HG02938 (cell line): ENCODE results near the gene MBP.
A peak's percentile ranks its signal among the peaks of the same experiment; 100 is the strongest.

ENCODE experiments used
- ATAC-seq: cut with Tn5 transposase; IDR thresholded peaks from one replicate; pipeline ENCODE4 v1.9.1; 2021; ENCODE audit warnings: mild to moderate bottlenecking, moderate library complexity; ENCODE audit not compliant: unreplicated experiment

MBP gene

GRCh38 chr18:77088963-77089722 is 43.4 kb downstream of the MBP start:
- no peak for ATAC-seq

- no peak for ATAC-seq
Observed at GRCh38 chr18:77087393-77088141, 45.0 kb downstream of the MBP start.

GRCh38 chr18:77086656-77087392 is 45.8 kb downstream of the MBP start:
- ATAC-seq = no peak

- ATAC-seq = no peak
Observed at GRCh38 chr18:77086034-77086433, 46.5 kb downstream of the MBP start.

- no peak for ATAC-seq
Observed at GRCh38 chr18:77084688-77085035, 47.9 kb downstream of the MBP start.

- no peak for ATAC-seq
Observed at GRCh38 chr18:77082316-77082955, 50.1 kb downstream of the MBP start.

GRCh38 chr18:77081390-77081778 is 51.2 kb downstream of the MBP start:
- ATAC-seq = no peak

- peak; percentile 83 for ATAC-seq
Observed at GRCh38 chr18:77079954-77080682, 52.5 kb downstream of the MBP start.

GRCh38 chr18:77079088-77079487 is 53.5 kb downstream of the MBP start:
- ATAC-seq = no peak

- no peak for ATAC-seq
Observed at GRCh38 chr18:77078690-77079070, 53.9 kb downstream of the MBP start.

GRCh38 chr18:77077941-77078689 is 54.5 kb downstream of the MBP start:
- ATAC-seq = no peak

- no peak for ATAC-seq
Observed at GRCh38 chr18:77077401-77077800, 55.2 kb downstream of the MBP start.

GRCh38 chr18:77076111-77076510 is 56.5 kb downstream of the MBP start:
- no peak for ATAC-seq

GRCh38 chr18:77074431-77074830 is 58.2 kb downstream of the MBP start:
- no peak for ATAC-seq

GRCh38 chr18:77073336-77074093 is 59.1 kb downstream of the MBP start:
- ATAC-seq = no peak

- ATAC-seq = no peak
Observed at GRCh38 chr18:77072566-77072965, 60.0 kb downstream of the MBP start.

GRCh38 chr18:77071711-77072292 is 60.8 kb downstream of the MBP start:
- ATAC-seq = no peak

- no peak for ATAC-seq
Observed at GRCh38 chr18:77071061-77071460, 61.5 kb downstream of the MBP start.

GRCh38 chr18:77070627-77071026 is 62.0 kb downstream of the MBP start:
- no peak for ATAC-seq
